Hepatocyte (in vitro differentiated cells): ENCODE data around the gene IL21R. TPM values are rescaled to one million over a fixed set of nuclear protein-coding genes. Genes with fewer than 3 reads are reported as not detected.

ENCODE experiments used
- DNase-seq: peaks from one replicate; pipeline ENCODE4 v3.0.0-alpha.2; 2016; ENCODE audit warnings: low spot score
- H2AFZ ChIP-seq: fragments of 200-600 bp; sonication (generic); 2 replicates; pipeline ENCODE4 v1.6.0; 2016; ENCODE audit warnings: antibody characterized with exemption, mild to moderate bottlenecking
- H3K27ac ChIP-seq: fragments of 200-600 bp; sonication (generic); 2 replicates; pipeline ENCODE4 v1.5.1; 2016; ENCODE audit warnings: mild to moderate bottlenecking
- H3K27me3 ChIP-seq: fragments of 200-600 bp; sonication (generic); 2 replicates; pipeline ENCODE4 v1.6.1; 2016
- H3K36me3 ChIP-seq: fragments of 200-600 bp; sonication (generic); replicated peaks from 2 replicates; pipeline ENCODE4 v1.5.1; 2016; ENCODE audit warnings: low read depth; ENCODE audit not compliant: insufficient read depth
- H3K4me1 ChIP-seq: fragments of 200-600 bp; sonication (generic); 2 replicates; pipeline ENCODE4 v1.5.1; 2016; ENCODE audit warnings: mild to moderate bottlenecking, moderate library complexity; ENCODE audit not compliant: insufficient read depth
- H3K4me2 ChIP-seq: fragments of 200-600 bp; sonication (generic); 2 replicates; pipeline ENCODE4 v1.6.0; 2016
- H3K4me3 ChIP-seq: fragments of 200-600 bp; sonication (generic); 2 replicates; pipeline ENCODE4 v1.5.1; 2016; ENCODE audit warnings: mild to moderate bottlenecking
- H3K79me2 ChIP-seq: fragments of 200-600 bp; sonication (generic); 2 replicates; pipeline ENCODE4 v1.6.0; 2017; ENCODE audit warnings: mild to moderate bottlenecking
- H3K9me2 ChIP-seq: fragments of 200-600 bp; sonication (generic); replicated peaks from 2 replicates; pipeline ENCODE4 v1.6.0; 2017; ENCODE audit warnings: mild to moderate bottlenecking; ENCODE audit not compliant: insufficient read depth
- H3K9me3 ChIP-seq: fragments of 200-600 bp; sonication (generic); 2 replicates; pipeline ENCODE4 v1.5.1; 2016; ENCODE audit warnings: low read depth, mild to moderate bottlenecking
- H4K20me1 ChIP-seq: fragments of 200-600 bp; sonication (generic); 2 replicates; pipeline ENCODE4 v1.6.0; 2016; ENCODE audit warnings: mild to moderate bottlenecking; ENCODE audit not compliant: insufficient read depth, poor library complexity, severe bottlenecking
- EZH2 ChIP-seq: fragments of 200-600 bp; sonication (generic); IDR thresholded peaks from 2 replicates; pipeline ENCODE4 v1.6.1; 2016; ENCODE audit warnings: antibody characterized with exemption, mild to moderate bottlenecking, borderline replicate concordance
- EZH2phosphoT487 ChIP-seq: fragments of 200-600 bp; sonication (generic); IDR thresholded peaks from one replicate; pipeline ENCODE4 v1.6.1; 2018; ENCODE audit warnings: antibody characterized with exemption, mild to moderate bottlenecking, low read depth, moderate library complexity; ENCODE audit not compliant: unreplicated experiment, severe bottlenecking
- WGBS: methylation state at CpG from one replicate; pipeline ENCODE4 v1.1.6; 2016; ENCODE audit warnings: low lambda C conversion rate; ENCODE audit errors: missing lambda C conversion rate; 5-methylcytosine and 5-hydroxymethylcytosine counted together
- polyA plus RNA-seq: library from polyadenylated mRNA; unstranded; fragments of >200 nt; fragmentation: Nextera tagmentation; extraction: Ambion mirVana; gene quantifications from 2 replicates; pipeline ENCODE4 v1.2.1, GENCODE V29; 2016
- total RNA-seq: library from RNA; depleted of rRNA; stranded (reverse); fragments of >200 nt; gene quantifications from 2 replicates; pipeline ENCODE4 v1.2.3, GENCODE V29; 2014
- TF ChIP-seq, protein P1 (sequence below): fragments of 200-600 bp; sonication (generic); IDR thresholded peaks from 2 replicates; pipeline ENCODE4 v1.5.1; 2016; ENCODE audit warnings: antibody characterized with exemption, mild to moderate bottlenecking; ENCODE audit not compliant: poor library complexity

The IL21R gene
- total and polyA plus RNA-seq, 2 experiments from 2014 or later, result 0.10 TPM; not detected in 1

DNA sequence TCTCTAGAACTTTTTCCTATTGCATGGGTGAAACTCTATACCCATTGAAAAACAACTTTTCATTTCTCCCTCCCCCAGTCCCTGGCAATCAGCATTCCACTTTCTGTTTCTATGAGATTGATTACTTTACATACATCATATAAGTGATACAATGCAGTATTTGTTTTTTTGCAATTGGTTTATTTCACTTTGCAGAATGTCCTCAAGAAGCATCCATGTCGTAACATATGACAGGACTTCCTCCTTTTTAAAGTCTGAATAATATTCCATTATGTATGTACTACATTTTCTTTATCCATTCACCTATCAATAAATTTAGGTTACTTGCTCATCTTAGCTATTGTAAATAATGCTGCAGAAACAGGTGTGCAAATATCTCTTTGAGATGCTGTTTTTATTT, 8.8 kb downstream of the IL21R start:
- no peaks in the 10 kb centered on the region for H3K27me3 ChIP-seq
- no peaks in the 10 kb centered on the region for H4K20me1 ChIP-seq
- no peak for TF ChIP-seq EZH2
- TF ChIP-seq EZH2phosphoT487, result no peak
- TF ChIP-seq, protein P1, sequence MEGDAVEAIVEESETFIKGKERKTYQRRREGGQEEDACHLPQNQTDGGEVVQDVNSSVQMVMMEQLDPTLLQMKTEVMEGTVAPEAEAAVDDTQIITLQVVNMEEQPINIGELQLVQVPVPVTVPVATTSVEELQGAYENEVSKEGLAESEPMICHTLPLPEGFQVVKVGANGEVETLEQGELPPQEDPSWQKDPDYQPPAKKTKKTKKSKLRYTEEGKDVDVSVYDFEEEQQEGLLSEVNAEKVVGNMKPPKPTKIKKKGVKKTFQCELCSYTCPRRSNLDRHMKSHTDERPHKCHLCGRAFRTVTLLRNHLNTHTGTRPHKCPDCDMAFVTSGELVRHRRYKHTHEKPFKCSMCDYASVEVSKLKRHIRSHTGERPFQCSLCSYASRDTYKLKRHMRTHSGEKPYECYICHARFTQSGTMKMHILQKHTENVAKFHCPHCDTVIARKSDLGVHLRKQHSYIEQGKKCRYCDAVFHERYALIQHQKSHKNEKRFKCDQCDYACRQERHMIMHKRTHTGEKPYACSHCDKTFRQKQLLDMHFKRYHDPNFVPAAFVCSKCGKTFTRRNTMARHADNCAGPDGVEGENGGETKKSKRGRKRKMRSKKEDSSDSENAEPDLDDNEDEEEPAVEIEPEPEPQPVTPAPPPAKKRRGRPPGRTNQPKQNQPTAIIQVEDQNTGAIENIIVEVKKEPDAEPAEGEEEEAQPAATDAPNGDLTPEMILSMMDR, result no peak
- no peak overlapping the region for H2AFZ ChIP-seq
- DNase-seq, result no peak
- no peak overlapping the region for H3K27ac ChIP-seq
- no peaks in the 10 kb centered on the region for H3K4me1 ChIP-seq
- no peak overlapping the region for H3K4me3 ChIP-seq
- no peaks in the 10 kb centered on the region for H3K9me3 ChIP-seq
- no peaks in the 10 kb centered on the region for H3K9me2 ChIP-seq
- H3K4me2 ChIP-seq, result no peak overlapping the region
- 97% methylated on average over 1 of the region's 1 CpG for WGBS
- no peaks in the 10 kb centered on the region for H3K36me3 ChIP-seq
- H3K79me2 ChIP-seq, result no peaks in the 10 kb centered on the region

DNA sequence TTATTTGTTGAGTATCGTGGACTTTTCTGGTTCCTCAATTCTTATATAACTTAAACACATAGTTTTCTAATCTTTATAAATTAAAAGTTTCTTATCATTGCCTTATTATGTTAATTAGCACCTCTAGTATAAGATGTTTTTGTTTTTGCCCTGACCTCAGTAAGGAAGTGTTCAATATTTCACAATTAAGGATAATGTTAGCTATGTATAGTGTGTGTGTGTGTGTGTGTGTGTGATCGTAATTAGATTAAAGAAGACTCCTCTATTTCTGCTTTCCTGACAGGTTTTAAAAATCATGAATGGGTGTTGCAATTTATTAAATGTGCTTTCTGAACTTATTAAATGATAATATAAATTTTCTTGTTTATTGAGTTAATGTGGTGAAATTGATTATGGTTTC, 12.0 kb downstream of the IL21R start:
- 82% methylated on average over 2 of the region's 2 CpGs for WGBS
- H3K27ac ChIP-seq, result no peak overlapping the region
- TF ChIP-seq, protein P1, result no peak
- TF ChIP-seq EZH2phosphoT487, result no peak
- no peak for TF ChIP-seq EZH2
- no peaks in the 10 kb centered on the region for H4K20me1 ChIP-seq
- H3K9me3 ChIP-seq, result no peaks in the 10 kb centered on the region
- DNase-seq, result no peak
- no peaks in the 10 kb centered on the region for H3K27me3 ChIP-seq
- H2AFZ ChIP-seq, result no peak overlapping the region
- H3K79me2 ChIP-seq, result no peaks in the 10 kb centered on the region
- H3K4me3 ChIP-seq, result no peak overlapping the region
- no peak overlapping the region for H3K4me2 ChIP-seq
- H3K36me3 ChIP-seq, result no peaks in the 10 kb centered on the region
- no peaks in the 10 kb centered on the region for H3K4me1 ChIP-seq
- H3K9me2 ChIP-seq, result no peaks in the 10 kb centered on the region

DNA sequence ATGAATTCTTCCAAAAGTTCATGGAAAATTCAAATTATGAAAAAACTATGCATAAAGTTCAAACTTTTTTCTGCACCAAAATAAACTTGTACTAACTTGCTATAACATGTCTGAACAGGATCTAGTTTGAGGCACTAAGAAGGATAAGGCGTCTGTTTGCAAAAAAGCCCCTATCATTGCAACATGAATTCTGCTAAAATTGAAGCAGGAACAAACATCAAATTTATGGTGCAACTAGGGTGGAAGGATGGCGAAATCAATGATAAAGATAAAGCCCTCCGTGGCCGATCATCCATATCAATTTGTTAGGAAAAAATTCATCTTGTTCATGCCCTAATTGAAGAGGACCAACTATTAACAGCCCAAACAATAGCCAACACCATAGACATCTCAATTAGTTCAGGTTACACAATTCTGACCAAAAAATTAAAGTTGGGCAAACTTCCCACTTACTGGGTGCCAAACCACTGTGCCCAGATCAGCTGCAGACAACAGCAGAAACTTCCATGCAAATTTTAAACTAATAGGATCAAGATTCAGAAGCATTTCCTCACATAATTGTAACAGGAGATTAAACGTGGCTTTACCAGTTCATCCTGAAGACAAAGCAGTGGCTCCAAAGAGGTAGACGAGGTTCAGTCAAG, 12.9 kb downstream of the IL21R start:
- TF ChIP-seq EZH2phosphoT487 (no peak), EZH2 (no peak)
- TF ChIP-seq, protein P1, result no peak
- H4K20me1 ChIP-seq, result no peaks in the 10 kb centered on the region
- 70% methylated on average over 6 of the region's 6 CpGs for WGBS

More for the DNA sequence above, 12.9 kb downstream of the IL21R start:
- Histone ChIP-seq H3K9me2 (no peaks in the 10 kb centered on the region), H3K4me3 (no peak overlapping the region), H3K79me2 (no peaks in the 10 kb centered on the region), H3K4me2 (no peak overlapping the region), H3K36me3 (no peaks in the 10 kb centered on the region), H3K27me3 (no peaks in the 10 kb centered on the region), H3K9me3 (no peaks in the 10 kb centered on the region), H3K4me1 (no peaks in the 10 kb centered on the region), H3K27ac (no peak overlapping the region), H2AFZ (no peak overlapping the region)
- DNase-seq, result no peak
